Colonic mucosa (tissue), 4 donors: Measurements from ENCODE around the gene SEL1L2. TPM values are rescaled to one million over a fixed set of nuclear protein-coding genes. Genes with fewer than 3 reads are reported as not detected.

Source experiments
- DNase-seq: peaks from one replicate; pipeline ENCODE4 v3.0.0-alpha.2; 2020
- H3K27ac ChIP-seq: fragments of 200-600 bp; one replicate; pipeline ENCODE4 v1.8.0; 2021
- H3K27me3 ChIP-seq: fragments of 200-600 bp; one replicate; pipeline ENCODE4 v1.8.0; 2021
- H3K36me3 ChIP-seq: fragments of 200-600 bp; one replicate; pipeline ENCODE4 v1.8.0; 2021
- H3K4me1 ChIP-seq: fragments of 200-600 bp; one replicate; pipeline ENCODE4 v1.8.0; 2021; ENCODE audit warnings: mild to moderate bottlenecking
- H3K4me3 ChIP-seq: fragments of 200-600 bp; one replicate; pipeline ENCODE4 v1.8.0; 2021
- H3K9ac ChIP-seq, 2 donors: one replicate each; pipeline ENCODE4 v1.7.0; 2013; ENCODE audit warnings: control low read depth in 2 of 2, low read depth in 2 of 2, low read length in 2 of 2
- H3K9me3 ChIP-seq: fragments of 200-600 bp; one replicate; pipeline ENCODE4 v1.8.0; 2021
- CTCF ChIP-seq: fragments of 200-600 bp; IDR thresholded peaks from one replicate; pipeline ENCODE4 v1.8.0; 2022; ENCODE audit warnings: antibody characterized with exemption, mild to moderate bottlenecking
- intact Hi-C: fragments of 100-400 bp; cut with DNase I; formaldehyde crosslinking; loops from one replicate; pipeline ENCODE4 v1.14.1; 2022
- total RNA-seq, 2 donors: library from RNA; stranded (reverse); fragmentation: NEBNext Ultra II Directional in 1 of 2; extraction: Animal tissue kit (Norgen Biotek cat#: 25700) in 1 of 2; gene quantifications; one replicate each; pipeline ENCODE4 v1.2.1, GENCODE V29; 2021
- donor health status: healthy.
- donor health status: DM: no; HTN: no; CAD: no.
- donor health status: DM: no; HTN: no; CAD: no.

Gene SEL1L2
- total RNA-seq, 2 donors from 2014 or later, result not detected

- no peak overlapping the region for H3K27ac ChIP-seq
- no peaks in the 10 kb centered on the region for H3K9me3 ChIP-seq
- intact Hi-C loops, result no loop called here
- no peak for DNase-seq
- H3K36me3 ChIP-seq, result no peaks in the 10 kb centered on the region
- H3K4me3 ChIP-seq, result no peak overlapping the region
- no peak overlapping the region for H3K9ac ChIP-seq
- no peaks in the 10 kb centered on the region for H3K4me1 ChIP-seq
- H3K27me3 ChIP-seq, result no peaks in the 10 kb centered on the region
- TF ChIP-seq CTCF, result no peak
Measured at GRCh38 chr20:13858439-13858838, 132.0 kb downstream of the SEL1L2 start.

- Histone ChIP-seq H3K9me3 (no peaks in the 10 kb centered on the region), H3K27ac (no peak overlapping the region), H3K4me3 (no peak overlapping the region), H3K9ac (no peak overlapping the region), H3K4me1 (no peaks in the 10 kb centered on the region), H3K36me3 (no peaks in the 10 kb centered on the region), H3K27me3 (no peaks in the 10 kb centered on the region)
- intact Hi-C loops, result no loop called here
- TF ChIP-seq CTCF, result no peak
- no peak for DNase-seq
Measured at GRCh38 chr20:13857961-13858360, 132.5 kb downstream of the SEL1L2 start.

GRCh38 chr20:13857304-13857703 lies 133.1 kb downstream of the SEL1L2 start:
- no peaks in the 10 kb centered on the region for H3K36me3 ChIP-seq
- H3K4me1 ChIP-seq, result no peaks in the 10 kb centered on the region
- H3K9me3 ChIP-seq, result no peaks in the 10 kb centered on the region
- DNase-seq, result no peak
- H3K4me3 ChIP-seq, result no peak overlapping the region
- H3K27me3 ChIP-seq, result no peaks in the 10 kb centered on the region
- intact Hi-C loops, result no loop called here
- no peak for TF ChIP-seq CTCF
- no peak overlapping the region for H3K27ac ChIP-seq
- no peak overlapping the region for H3K9ac ChIP-seq

GRCh38 chr20:13856354-13856753 lies 134.1 kb downstream of the SEL1L2 start:
- H3K27me3 ChIP-seq, result no peaks in the 10 kb centered on the region
- H3K4me3 ChIP-seq, result no peak overlapping the region
- no peak for TF ChIP-seq CTCF
- no peak for DNase-seq
- intact Hi-C loops, result no loop called here
- H3K27ac ChIP-seq, result no peak overlapping the region
- H3K4me1 ChIP-seq, result no peaks in the 10 kb centered on the region
- H3K36me3 ChIP-seq, result no peaks in the 10 kb centered on the region
- H3K9ac ChIP-seq, result no peak overlapping the region
- H3K9me3 ChIP-seq, result no peaks in the 10 kb centered on the region

GRCh38 chr20:13855613-13856012 lies 134.8 kb downstream of the SEL1L2 start:
- H3K4me3 ChIP-seq, result no peak overlapping the region
- intact Hi-C loops, result no loop called here
- DNase-seq, result no peak
- H3K36me3 ChIP-seq, result no peaks in the 10 kb centered on the region
- H3K27ac ChIP-seq, result no peak overlapping the region
- no peak for TF ChIP-seq CTCF
- no peaks in the 10 kb centered on the region for H3K9me3 ChIP-seq
- H3K4me1 ChIP-seq, result no peaks in the 10 kb centered on the region
- H3K27me3 ChIP-seq, result no peaks in the 10 kb centered on the region
- H3K9ac ChIP-seq, result no peak overlapping the region

GRCh38 chr20:13852306-13852705 lies 138.1 kb downstream of the SEL1L2 start:
- no peak overlapping the region for H3K27ac ChIP-seq
- no peaks in the 10 kb centered on the region for H3K9me3 ChIP-seq
- H3K4me1 ChIP-seq, result no peaks in the 10 kb centered on the region
- intact Hi-C loops, result no loop called here
- no peak for DNase-seq
- no peak overlapping the region for H3K4me3 ChIP-seq
- H3K36me3 ChIP-seq, result no peaks in the 10 kb centered on the region
- H3K9ac ChIP-seq, result no peak overlapping the region
- no peak for TF ChIP-seq CTCF
- no peaks in the 10 kb centered on the region for H3K27me3 ChIP-seq
